H9 (cell line): ENCODE data around the gene ALCAM. TPM values are rescaled to one million over a fixed set of nuclear protein-coding genes. Genes with fewer than 3 reads are reported as not detected.

Source experiments
- DNase-seq: peaks from one replicate; pipeline ENCODE4 v3.0.0-alpha.2; 2017
- H2AFZ ChIP-seq: one replicate; pipeline ENCODE4 v1.6.1; 2013; ENCODE audit warnings: mild to moderate bottlenecking, low read length, control low read depth, moderate library complexity
- H2AK5ac ChIP-seq: 2 replicates; pipeline ENCODE4 v1.6.1; 2013; ENCODE audit warnings: low read length, control low read depth, mixed read lengths; ENCODE audit not compliant: insufficient read length
- H2BK120ac ChIP-seq: one replicate; pipeline ENCODE4 v1.6.1; 2013; ENCODE audit warnings: low read depth, mild to moderate bottlenecking, low read length, control low read depth, inconsistent platforms; ENCODE audit not compliant: poor library complexity, severe bottlenecking
- H2BK12ac ChIP-seq: 2 replicates; pipeline ENCODE4 v1.6.1; 2013; ENCODE audit warnings: low read length, control low read depth, mixed read lengths, low read depth; ENCODE audit not compliant: insufficient read length
- H2BK15ac ChIP-seq: 2 replicates; pipeline ENCODE4 v1.6.1; 2013; ENCODE audit warnings: low read depth, low read length, control low read depth
- H2BK20ac ChIP-seq: one replicate; pipeline ENCODE4 v1.6.1; 2013; ENCODE audit warnings: low read depth, mild to moderate bottlenecking, low read length, control low read depth, inconsistent platforms; ENCODE audit not compliant: poor library complexity, severe bottlenecking
- H2BK5ac ChIP-seq: 2 replicates; pipeline ENCODE4 v1.6.1; 2013; ENCODE audit warnings: low read length, control low read depth, mixed read lengths; ENCODE audit not compliant: insufficient read length
- H3K14ac ChIP-seq: 2 replicates; pipeline ENCODE4 v1.6.1; 2013; ENCODE audit warnings: low read length, control low read depth; ENCODE audit not compliant: insufficient read depth
- H3K18ac ChIP-seq: 2 replicates; pipeline ENCODE4 v1.6.1; 2013; ENCODE audit warnings: low read depth, mild to moderate bottlenecking, mixed read lengths, low read length, control low read depth; ENCODE audit not compliant: insufficient read length
- H3K23ac ChIP-seq: 2 replicates; pipeline ENCODE4 v1.6.1; 2013; ENCODE audit warnings: low read length, control low read depth, mixed read lengths, low read depth; ENCODE audit not compliant: insufficient read length
- H3K23me2 ChIP-seq: 2 replicates; pipeline ENCODE4 v1.6.1; 2013; ENCODE audit warnings: low read depth, mild to moderate bottlenecking, mixed read lengths, low read length, control low read depth; ENCODE audit not compliant: insufficient read length, poor library complexity, severe bottlenecking
- H3K27ac ChIP-seq: 2 replicates; pipeline ENCODE4 v1.5.1; 2013; ENCODE audit warnings: low read length, control low read depth, mixed read lengths, low read depth; ENCODE audit not compliant: insufficient read length
- H3K27me3 ChIP-seq: 2 replicates; pipeline ENCODE4 v1.6.1; 2013; ENCODE audit warnings: low read length, control low read depth, inconsistent platforms; ENCODE audit not compliant: insufficient read depth
- H3K4ac ChIP-seq: 2 replicates; pipeline ENCODE4 v1.6.1; 2013; ENCODE audit warnings: low read depth, mild to moderate bottlenecking, control low read depth, inconsistent platforms, low read length, moderate library complexity
- H3K4me1 ChIP-seq: 2 replicates; pipeline ENCODE4 v1.6.1; 2013; ENCODE audit warnings: low read length, control low read depth, inconsistent platforms; ENCODE audit not compliant: insufficient read depth
- H3K4me2 ChIP-seq: 2 replicates; pipeline ENCODE4 v1.6.1; 2013; ENCODE audit warnings: low read length, control low read depth, mixed read lengths; ENCODE audit not compliant: insufficient read length, insufficient read depth
- H3K56ac ChIP-seq: 2 replicates; pipeline ENCODE4 v1.6.1; 2013; ENCODE audit warnings: low read depth, mild to moderate bottlenecking, mixed read lengths, low read length, control low read depth; ENCODE audit not compliant: insufficient read length
- H3K79me1 ChIP-seq: 2 replicates; pipeline ENCODE4 v1.6.1; 2013; ENCODE audit warnings: low read depth, mild to moderate bottlenecking, moderate library complexity, low read length, control low read depth, inconsistent platforms; ENCODE audit not compliant: insufficient read depth, poor library complexity, severe bottlenecking
- H3K79me2 ChIP-seq: 2 replicates; pipeline ENCODE4 v1.6.1; 2013; ENCODE audit warnings: low read length, control low read depth, inconsistent platforms; ENCODE audit not compliant: insufficient read depth
- H3K9ac ChIP-seq: 2 replicates; pipeline ENCODE4 v1.6.1; 2013; ENCODE audit warnings: low read length, control low read depth, mixed read lengths; ENCODE audit not compliant: insufficient read length; ENCODE audit errors: extremely low read depth
- H3K9me3 ChIP-seq: one replicate; pipeline ENCODE4 v1.6.1; 2013; ENCODE audit warnings: low read depth, low read length, inconsistent platforms; ENCODE audit not compliant: control insufficient read depth
- H3T11ph ChIP-seq: one replicate; pipeline ENCODE4 v1.6.1; 2013; ENCODE audit warnings: mild to moderate bottlenecking, low read length, control low read depth, inconsistent platforms
- H4K20me1 ChIP-seq: one replicate; pipeline ENCODE4 v1.6.1; 2013; ENCODE audit not compliant: control insufficient read depth, insufficient read length, insufficient read depth
- H4K5ac ChIP-seq: 2 replicates; pipeline ENCODE4 v1.6.1; 2013; ENCODE audit warnings: low read depth, mild to moderate bottlenecking, mixed read lengths, low read length, control low read depth; ENCODE audit not compliant: insufficient read length
- H4K8ac ChIP-seq: replicated peaks from 2 replicates; pipeline ENCODE4 v1.6.1; 2013; ENCODE audit warnings: low read length, control low read depth, mixed read lengths, low read depth; ENCODE audit not compliant: insufficient read length
- H4K91ac ChIP-seq: 2 replicates; pipeline ENCODE4 v1.6.1; 2013; ENCODE audit warnings: low read depth, mild to moderate bottlenecking, moderate library complexity, mixed read lengths, low read length, control low read depth; ENCODE audit not compliant: insufficient read length
- H3K27ac Mint-ChIP-seq, 3 experiments: 2 replicates in 2 of 3; 3 replicates in 1 of 3; pipeline ENCODE4 v1.8.0; 2020 to 2021; ENCODE audit warnings: mixed read lengths in 3 of 3, mild to moderate bottlenecking in 1 of 3, moderate library complexity in 1 of 3
- H3K27me3 Mint-ChIP-seq: 2 replicates; pipeline ENCODE4 v1.8.0; 2021; ENCODE audit warnings: low read depth, mild to moderate bottlenecking, moderate library complexity, mixed read lengths
- H3K36me3 Mint-ChIP-seq, 3 experiments: 2 replicates in 2 of 3; 3 replicates in 1 of 3; pipeline ENCODE4 v1.8.0; 2020 to 2021; ENCODE audit warnings: low read depth in 3 of 3, mixed read lengths in 3 of 3; ENCODE audit not compliant: insufficient read depth in 1 of 3
- H3K4me1 Mint-ChIP-seq, 2 experiments: 2 replicates each; pipeline ENCODE4 v1.8.0; 2020; ENCODE audit warnings: mixed read lengths in 2 of 2
- H3K4me3 Mint-ChIP-seq, 2 experiments: 2 replicates in 1 of 2; 3 replicates in 1 of 2; pipeline ENCODE4 v1.8.0; 2020 to 2021; ENCODE audit warnings: mild to moderate bottlenecking in 2 of 2, mixed read lengths in 2 of 2, moderate library complexity in 1 of 2
- H3K9me3 Mint-ChIP-seq, 2 experiments: 2 replicates in 1 of 2; 3 replicates in 1 of 2; pipeline ENCODE4 v1.8.0; 2020; ENCODE audit warnings: mild to moderate bottlenecking in 2 of 2, mixed read lengths in 2 of 2, moderate library complexity in 1 of 2
- WGBS: extraction: QIAGEN DNeasy Blood & Tissue Kit; methylation state at CpG from one replicate; pipeline ENCODE4 v1.1.7; 2013; ENCODE audit warnings: missing lambda C conversion rate, low lambda C conversion rate, mixed read lengths; ENCODE audit not compliant: insufficient read length; ENCODE audit errors: extremely low coverage; 5-methylcytosine and 5-hydroxymethylcytosine counted together
- total RNA-seq: library from RNA; stranded (reverse); gene quantifications from 2 replicates; pipeline ENCODE4 v1.2.1, GENCODE V29; 2021
- TF ChIP-seq, protein P1 (sequence below): fragments of 200-600 bp; sonication (generic); conservative IDR thresholded peaks from 3 replicates; pipeline ENCODE4 v1.8.0; 2021; ENCODE audit warnings: antibody characterized with exemption, mild to moderate bottlenecking

ALCAM gene
- total RNA-seq, 1 experiment from 2014 or later: 43.7 TPM

DNA sequence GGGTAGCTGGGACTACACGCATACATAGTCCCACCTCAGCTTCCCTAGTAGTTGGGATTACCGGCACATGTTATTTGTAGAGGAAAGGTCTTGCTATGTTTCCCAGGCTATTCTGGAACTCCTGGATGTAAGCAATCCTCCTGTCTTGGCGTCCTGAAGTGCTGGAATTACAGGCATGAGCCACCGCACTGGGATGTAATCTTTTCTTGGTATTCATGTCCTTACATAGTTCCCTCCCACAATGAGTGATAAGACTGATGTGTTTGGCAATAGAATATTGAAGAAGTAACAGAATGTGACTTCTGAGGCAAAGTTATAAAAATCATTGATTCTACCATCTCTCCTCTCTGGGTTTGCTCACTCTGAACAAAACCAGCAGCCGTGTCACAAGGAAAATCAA lies 22.7 kb upstream of the ALCAM start:
- H3K27me3 ChIP-seq: no peaks in the 10 kb centered on the region
- no peak overlapping the region for H4K91ac ChIP-seq
- H3K4me2 ChIP-seq: no peak overlapping the region
- H3K79me1 ChIP-seq: no peaks in the 10 kb centered on the region
- no peak overlapping the region for H4K5ac ChIP-seq
- H3T11ph ChIP-seq: no peak overlapping the region
- Mint-ChIP-seq H3K4me1 (no peaks in the 10 kb centered on the region), H3K9me3 (no peaks in the 10 kb centered on the region; a peak in 1 of 5 replicates), H3K36me3 (no peaks in the 10 kb centered on the region), H3K27ac (peak overlapping the region in 1 of 3 experiments; percentile 3; a peak in 1 of 7 replicates), H3K4me3 (no peak overlapping the region), H3K27me3 (no peaks in the 10 kb centered on the region)
- no peak overlapping the region for H2BK15ac ChIP-seq
- H3K14ac ChIP-seq: no peak overlapping the region
- H2BK5ac ChIP-seq: no peak overlapping the region
- no peak for DNase-seq
- no peak overlapping the region for H4K8ac ChIP-seq
- H3K27ac ChIP-seq: no peak overlapping the region
- no peak overlapping the region for H3K4ac ChIP-seq
- no peak overlapping the region for H2BK20ac ChIP-seq
- no CpG with 5 or more reads among the region's 5 CpGs for WGBS
- H2AFZ ChIP-seq: no peak overlapping the region
- no peak overlapping the region for H3K23ac ChIP-seq
- H3K18ac ChIP-seq: no peak overlapping the region
- no peak overlapping the region for H2AK5ac ChIP-seq
- H4K20me1 ChIP-seq: no peaks in the 10 kb centered on the region
- H3K79me2 ChIP-seq: no peaks in the 10 kb centered on the region
- TF ChIP-seq, protein P1, sequence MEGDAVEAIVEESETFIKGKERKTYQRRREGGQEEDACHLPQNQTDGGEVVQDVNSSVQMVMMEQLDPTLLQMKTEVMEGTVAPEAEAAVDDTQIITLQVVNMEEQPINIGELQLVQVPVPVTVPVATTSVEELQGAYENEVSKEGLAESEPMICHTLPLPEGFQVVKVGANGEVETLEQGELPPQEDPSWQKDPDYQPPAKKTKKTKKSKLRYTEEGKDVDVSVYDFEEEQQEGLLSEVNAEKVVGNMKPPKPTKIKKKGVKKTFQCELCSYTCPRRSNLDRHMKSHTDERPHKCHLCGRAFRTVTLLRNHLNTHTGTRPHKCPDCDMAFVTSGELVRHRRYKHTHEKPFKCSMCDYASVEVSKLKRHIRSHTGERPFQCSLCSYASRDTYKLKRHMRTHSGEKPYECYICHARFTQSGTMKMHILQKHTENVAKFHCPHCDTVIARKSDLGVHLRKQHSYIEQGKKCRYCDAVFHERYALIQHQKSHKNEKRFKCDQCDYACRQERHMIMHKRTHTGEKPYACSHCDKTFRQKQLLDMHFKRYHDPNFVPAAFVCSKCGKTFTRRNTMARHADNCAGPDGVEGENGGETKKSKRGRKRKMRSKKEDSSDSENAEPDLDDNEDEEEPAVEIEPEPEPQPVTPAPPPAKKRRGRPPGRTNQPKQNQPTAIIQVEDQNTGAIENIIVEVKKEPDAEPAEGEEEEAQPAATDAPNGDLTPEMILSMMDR: no peak
- H3K23me2 ChIP-seq: no peaks in the 10 kb centered on the region
- no peak overlapping the region for H2BK12ac ChIP-seq
- no peak overlapping the region for H2BK120ac ChIP-seq
- no peak overlapping the region for H3K56ac ChIP-seq
- H3K9ac ChIP-seq: no peak overlapping the region
- no peaks in the 10 kb centered on the region for H3K9me3 ChIP-seq
- no peaks in the 10 kb centered on the region for H3K4me1 ChIP-seq
